Fibroblast of lung (primary cell): ENCODE measurements around the gene KRTAP9-3. TPM values are rescaled to one million over a fixed set of nuclear protein-coding genes. Genes with fewer than 3 reads are reported as not detected.
"Not testable (repeated sequence)": the region's sequence is repeated elsewhere in the genome, so short reads cannot be mapped to it uniquely, and the experiment has no call there.

Experiments used
- DNase-seq, 2 donors: peaks; one replicate each; pipeline versions ENCODE4 v3.0.0 to v3.0.0-alpha.2; 2010; ENCODE audit warnings: low read depth in 2 of 2
- H2AFZ ChIP-seq: 2 replicates; pipeline ENCODE4 v1.5.1; 2012; ENCODE audit warnings: low read length, control low read depth, inconsistent platforms
- H3K27ac ChIP-seq: 2 replicates; pipeline ENCODE4 v1.5.1; 2011; ENCODE audit warnings: low read length, control low read depth; ENCODE audit not compliant: insufficient read depth
- H3K27me3 ChIP-seq: 2 replicates; pipeline ENCODE4 v1.5.1; 2011; ENCODE audit warnings: mild to moderate bottlenecking, low read length; ENCODE audit not compliant: control insufficient read depth, insufficient read depth
- H3K36me3 ChIP-seq: 2 replicates; pipeline ENCODE4 v1.5.1; 2011; ENCODE audit warnings: low read length; ENCODE audit not compliant: control insufficient read depth, insufficient read depth
- H3K4me1 ChIP-seq: 2 replicates; pipeline ENCODE4 v1.5.1; 2011; ENCODE audit warnings: low read length; ENCODE audit not compliant: control insufficient read depth, insufficient read depth; ENCODE audit errors: extremely low read depth
- H3K4me2 ChIP-seq: 2 replicates; pipeline ENCODE4 v1.5.1; 2011; ENCODE audit warnings: low read length, control low read depth; ENCODE audit not compliant: insufficient read depth; ENCODE audit errors: extremely low read depth
- H3K4me3 ChIP-seq, 4 experiments: fragments of 200-600 bp in 1 of 4; sonication (generic) in 1 of 4; replicated peaks in 1 of 4; 2 replicates each; pipeline ENCODE4 v1.5.1; 2011 to 2016; ENCODE audit warnings: low read length in 4 of 4, low read depth in 3 of 4, mild to moderate bottlenecking in 3 of 4, control low read depth in 2 of 4, inconsistent platforms in 1 of 4, mixed read lengths in 1 of 4; ENCODE audit not compliant: insufficient read depth in 1 of 4; ENCODE audit errors: control extremely low read depth in 1 of 4
- H3K79me2 ChIP-seq: 2 replicates; pipeline ENCODE4 v1.5.1; 2012; ENCODE audit warnings: mild to moderate bottlenecking, low read length, inconsistent platforms; ENCODE audit not compliant: control insufficient read depth, insufficient read depth
- H3K9ac ChIP-seq: 2 replicates; pipeline ENCODE4 v1.5.1; 2011; ENCODE audit warnings: mild to moderate bottlenecking, low read length, control low read depth; ENCODE audit not compliant: insufficient read depth
- H3K9me3 ChIP-seq: 2 replicates; pipeline ENCODE4 v1.5.1; 2012; ENCODE audit warnings: low read depth, low read length; ENCODE audit not compliant: control insufficient read depth, insufficient read depth
- H4K20me1 ChIP-seq: 2 replicates; pipeline ENCODE4 v1.5.1; 2011; ENCODE audit warnings: low read length; ENCODE audit not compliant: control insufficient read depth, insufficient read depth; ENCODE audit errors: extremely low read depth
- CTCF ChIP-seq, 2 donors: IDR thresholded peaks in 1 of 2; conservative IDR thresholded peaks in 1 of 2; 1 replicate in 1 of 2; 2 replicates in 1 of 2; pipeline ENCODE4 v1.5.1; 2011 to 2012; ENCODE audit warnings: low read length in 2 of 2, control low read depth in 1 of 2, inconsistent platforms in 1 of 2, low read depth in 1 of 2, mild to moderate bottlenecking in 1 of 2
- EZH2 ChIP-seq: IDR thresholded peaks from 2 replicates; pipeline ENCODE4 v1.5.1; 2012; ENCODE audit warnings: low read length, control low read depth, mild to moderate bottlenecking; ENCODE audit errors: missing control alignments
- polyA plus RNA-seq, 2 donors: library from polyadenylated mRNA; depleted of rRNA in 1 of 2; stranded (reverse) in 1 of 2; unstranded in 1 of 2; fragments of >200 nt; gene quantifications; 2 replicates each; pipeline ENCODE4 v1.2.1, GENCODE V29; 2011 to 2012; ENCODE audit warnings: missing spikeins in 1 of 2
- total RNA-seq: library from RNA; depleted of rRNA; stranded (reverse); fragments of >200 nt; gene quantifications from 2 replicates; pipeline ENCODE4 v1.2.1, GENCODE V29; 2014

Gene KRTAP9-3
- total and polyA plus RNA-seq, 2 donors (not counting 1 experiment from before 2014, with no cell fraction given): not detected

GRCh38 chr17:41264599-41264998, 32.4 kb downstream of the KRTAP9-3 start:
- no peak for TF ChIP-seq EZH2
- no peak for TF ChIP-seq CTCF (conservative IDR thresholded peaks at IDR 0.05 in 1 of 2, IDR thresholded peaks at IDR 0.05 in 1 of 2; ENCODE audit: low read depth in 1 of 2, low read length in 2 of 2)
- H3K4me1 ChIP-seq: no peaks in the 10 kb centered on the region
- no peak for DNase-seq

GRCh38 chr17:41265078-41265477, 32.8 kb downstream of the KRTAP9-3 start, which contains the start of gene KRTAP9-6:
KRTAP9-6 (plus strand) TSS chr17:41265378; CDS start chr17:41265378, 0 bp downstream.
- Histone ChIP-seq H3K9ac (no peak within 1 kb of the TSS), H3K4me1 (no peaks in the 10 kb centered on the region), H3K9me3 (no peaks in the 10 kb centered on the region), H3K4me3 (no peak within 1 kb of the TSS), H3K27ac (no peak within 1 kb of the TSS), H3K79me2 (no peaks in the 10 kb centered on the region), H3K27me3 (peaks cover 3% of the 10 kb centered on the region), H3K4me2 (no peak within 1 kb of the TSS), H3K36me3 (no peaks in the 10 kb centered on the region), H2AFZ (no peak within 1 kb of the TSS), H4K20me1 (no peaks in the 10 kb centered on the region)
- DNase-seq: no peak
- TF ChIP-seq CTCF (conservative IDR thresholded peaks at IDR 0.05 in 1 of 2, IDR thresholded peaks at IDR 0.05 in 1 of 2; ENCODE audit: low read depth in 1 of 2, low read length in 2 of 2) (no peak), EZH2 (no peak)

More at GRCh38 chr17:41264599-41264998, 32.4 kb downstream of the KRTAP9-3 start:
- H3K36me3 ChIP-seq: no peaks in the 10 kb centered on the region
- H3K27ac ChIP-seq: no peak overlapping the region
- H3K4me2 ChIP-seq: no peak overlapping the region
- H3K27me3 ChIP-seq: peaks cover 3% of the 10 kb centered on the region
- no peaks in the 10 kb centered on the region for H4K20me1 ChIP-seq
- H2AFZ ChIP-seq: no peak overlapping the region
- no peak overlapping the region for H3K4me3 ChIP-seq
- no peak overlapping the region for H3K9ac ChIP-seq
- H3K9me3 ChIP-seq: no peaks in the 10 kb centered on the region
- no peaks in the 10 kb centered on the region for H3K79me2 ChIP-seq

GRCh38 chr17:41267711-41268110, 35.5 kb downstream of the KRTAP9-3 start:
- TF ChIP-seq CTCF (conservative IDR thresholded peaks at IDR 0.05 in 1 of 2, IDR thresholded peaks at IDR 0.05 in 1 of 2; ENCODE audit: low read depth in 1 of 2, low read length in 2 of 2) (no peak), EZH2 (no peak)
- H4K20me1 ChIP-seq: no peaks in the 10 kb centered on the region
- DNase-seq: no peak
- H3K4me2 ChIP-seq: no peak overlapping the region
- no peak overlapping the region for H3K4me3 ChIP-seq
- no peaks in the 10 kb centered on the region for H3K36me3 ChIP-seq
- no peak overlapping the region for H3K27ac ChIP-seq
- peaks cover 3% of the 10 kb centered on the region for H3K27me3 ChIP-seq
- no peaks in the 10 kb centered on the region for H3K79me2 ChIP-seq
- H3K9me3 ChIP-seq: no peaks in the 10 kb centered on the region
- no peak overlapping the region for H3K9ac ChIP-seq
- no peaks in the 10 kb centered on the region for H3K4me1 ChIP-seq
- H2AFZ ChIP-seq: no peak overlapping the region

GRCh38 chr17:41271323-41271722, 39.1 kb downstream of the KRTAP9-3 start:
- not testable (repeated sequence) for H3K36me3 ChIP-seq, H2AFZ ChIP-seq, H3K27ac ChIP-seq, H3K27me3 ChIP-seq, DNase-seq, H4K20me1 ChIP-seq, H3K79me2 ChIP-seq, H3K9ac ChIP-seq, H3K4me3 ChIP-seq, H3K4me2 ChIP-seq, H3K9me3 ChIP-seq, H3K4me1 ChIP-seq
